ENCODE measurements around the gene TRABD.

The TRABD gene

GRCh38 chr22:50246242-50247175 lies 60.8 kb downstream of the TRABD start:
- FAIRE-seq (peak; percentile 5), DNase-seq (ENCODE audit: insufficient read length) (no peak)
- TF ChIP-seq POLR2AphosphoS5 (IDR thresholded peaks at IDR 0.05; ENCODE audit: low read depth, low read length) (0 out of 2 replicates have a peak, but pooled peaks have one; percentile 19), POLR2A (IDR thresholded peaks at IDR 0.05; ENCODE audit: low read depth, low read length) (no peak; the same call in 1 of the 2 replicates), TAF1 (IDR thresholded peaks at IDR 0.05; ENCODE audit: borderline replicate concordance, low read depth, low read length) (no peak)

GRCh38 chr22:50247748-50248147 lies 62.0 kb downstream of the TRABD start:
- FAIRE-seq (peak; percentile 96), DNase-seq (ENCODE audit: insufficient read length) (no peak)
- TF ChIP-seq POLR2AphosphoS5 (IDR thresholded peaks at IDR 0.05; ENCODE audit: low read depth, low read length) (peak; percentile 38; the same call in 1 of the 2 replicates), POLR2A (IDR thresholded peaks at IDR 0.05; ENCODE audit: low read depth, low read length) (no peak; the same call in 1 of the 2 replicates)

GRCh38 chr22:50248196-50249081 lies 62.7 kb downstream of the TRABD start:
- TF ChIP-seq TAF1 (IDR thresholded peaks at IDR 0.05; ENCODE audit: borderline replicate concordance, low read depth, low read length): no peak
- no peak; the same call in 1 of the 2 replicates for TF ChIP-seq POLR2A (IDR thresholded peaks at IDR 0.05; ENCODE audit: low read depth, low read length)
- TF ChIP-seq POLR2AphosphoS5 (IDR thresholded peaks at IDR 0.05; ENCODE audit: low read depth, low read length): no peak
- no peak for DNase-seq (ENCODE audit: insufficient read length)
- FAIRE-seq: no peak
